Kidney (tissue), 14 donors: ENCODE data around the gene COL4A3. TPM values are rescaled to one million over a fixed set of nuclear protein-coding genes. Genes with fewer than 3 reads are reported as not detected.
A peak's percentile ranks its signal among the peaks of the same experiment; 100 is the strongest.

Experiments used
- DNase-seq, 5 donors: peaks; one replicate each; pipeline ENCODE4 v3.0.0-alpha.2; 2013 to 2020
- FAIRE-seq: peaks from 2 replicates; lab custom pipeline; 2012; peaks lifted over from hg19 to GRCh38; lab: Jason Lieb, UNC
- H3K27ac ChIP-seq, 2 donors: one replicate each; pipeline ENCODE4 v1.7.0; 2013; ENCODE audit warnings: low read depth in 2 of 2, low read length in 2 of 2, inconsistent platforms in 1 of 2
- H3K27me3 ChIP-seq: one replicate; pipeline ENCODE4 v1.7.1; 2013; ENCODE audit warnings: low read length, inconsistent platforms; ENCODE audit not compliant: control insufficient read depth, insufficient read depth
- H3K36me3 ChIP-seq, 3 donors: one replicate each; pipeline versions ENCODE4 v1.7.0 to v1.7.1; 2013; ENCODE audit warnings: low read length in 3 of 3, control low read depth in 1 of 3, inconsistent platforms in 1 of 3; ENCODE audit not compliant: insufficient read depth in 3 of 3, control insufficient read depth in 2 of 3
- H3K4me1 ChIP-seq, 3 donors: one replicate each; pipeline versions ENCODE4 v1.7.0 to v1.7.1; 2013; ENCODE audit warnings: low read length in 3 of 3, inconsistent platforms in 1 of 3, low read depth in 1 of 3; ENCODE audit not compliant: control insufficient read depth in 2 of 3, insufficient read depth in 2 of 3
- H3K4me3 ChIP-seq, 3 donors: one replicate each; pipeline versions ENCODE4 v1.7.0 to v1.8.1; 2013; ENCODE audit warnings: low read length in 3 of 3, control low read depth in 1 of 3, inconsistent platforms in 1 of 3
- H3K9ac ChIP-seq, 3 donors: one replicate each; pipeline versions ENCODE4 v1.7.0 to v1.7.1; 2013; ENCODE audit warnings: low read length in 3 of 3, control low read depth in 1 of 3, inconsistent platforms in 1 of 3
- H3K9me3 ChIP-seq, 3 donors: one replicate each; pipeline versions ENCODE4 v1.7.0 to v1.7.1; 2013; ENCODE audit warnings: low read length in 3 of 3, control low read depth in 1 of 3, inconsistent platforms in 1 of 3; ENCODE audit not compliant: control insufficient read depth in 2 of 3, insufficient read depth in 1 of 3
- intact Hi-C: fragments of 100-400 bp; cut with DNase I; formaldehyde crosslinking; loops from one replicate; pipeline ENCODE4 v1.11.1; 2022
- polyA plus RNA-seq: library from polyadenylated mRNA; stranded (reverse); fragments of 350-450 nt; fragmentation: Illumina TruSeq; extraction: RNeasy Lipid Tissue Mini Kit (QIAGEN cat#74804); gene quantifications from one replicate; pipeline ENCODE4 v1.2.3, GENCODE V29; 2014; ENCODE audit warnings: low read depth, low replicate concordance; ENCODE audit not compliant: insufficient read depth
- total RNA-seq: library from RNA; stranded (reverse); fragmentation: NEBNext Ultra II Directional; extraction: Animal tissue kit (Norgen Biotek cat#: 25700); gene quantifications from one replicate; pipeline ENCODE4 v1.2.1, GENCODE V29; 2021
- TF ChIP-seq, protein P1 (sequence below): IDR thresholded peaks from 3 replicates; pipeline ENCODE4 v1.5.1; 2012; ENCODE audit warnings: mild to moderate bottlenecking, moderate library complexity, borderline replicate concordance; ENCODE audit not compliant: insufficient read depth; ENCODE audit errors: extremely low read depth
- donor health status: control.
- donor health status: control.
- donor health status: control.
- donor health status: control.
- donor health status: control.
- donor health status: DM: yes; HTN: yes; CAD: no.
- donor health status: Normal renal cell carcinoma (clear cell type).

Gene COL4A3
- total and polyA plus RNA-seq, 2 donors from 2014 or later: 20.8 to 48.8 TPM

DNA sequence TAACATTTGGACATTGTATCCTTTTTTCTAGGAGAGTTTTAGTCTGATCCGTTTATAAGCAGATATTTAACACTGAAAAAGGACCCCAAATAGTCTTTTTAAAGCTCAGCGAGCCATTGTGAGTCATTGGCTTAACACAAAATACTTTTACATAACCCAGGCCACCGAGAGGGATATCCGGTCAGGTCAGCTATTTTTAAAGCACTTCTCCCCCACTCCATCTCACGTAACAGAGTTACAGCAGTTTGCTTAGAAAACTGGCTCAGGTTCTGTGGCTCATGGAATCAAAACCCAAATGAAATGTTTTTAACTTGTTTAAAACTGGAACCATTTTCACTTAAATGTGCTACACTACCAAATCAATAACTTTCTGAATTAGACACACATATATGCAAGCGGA, 23.9 kb downstream of the COL4A3 start:
- TF ChIP-seq, protein P1, sequence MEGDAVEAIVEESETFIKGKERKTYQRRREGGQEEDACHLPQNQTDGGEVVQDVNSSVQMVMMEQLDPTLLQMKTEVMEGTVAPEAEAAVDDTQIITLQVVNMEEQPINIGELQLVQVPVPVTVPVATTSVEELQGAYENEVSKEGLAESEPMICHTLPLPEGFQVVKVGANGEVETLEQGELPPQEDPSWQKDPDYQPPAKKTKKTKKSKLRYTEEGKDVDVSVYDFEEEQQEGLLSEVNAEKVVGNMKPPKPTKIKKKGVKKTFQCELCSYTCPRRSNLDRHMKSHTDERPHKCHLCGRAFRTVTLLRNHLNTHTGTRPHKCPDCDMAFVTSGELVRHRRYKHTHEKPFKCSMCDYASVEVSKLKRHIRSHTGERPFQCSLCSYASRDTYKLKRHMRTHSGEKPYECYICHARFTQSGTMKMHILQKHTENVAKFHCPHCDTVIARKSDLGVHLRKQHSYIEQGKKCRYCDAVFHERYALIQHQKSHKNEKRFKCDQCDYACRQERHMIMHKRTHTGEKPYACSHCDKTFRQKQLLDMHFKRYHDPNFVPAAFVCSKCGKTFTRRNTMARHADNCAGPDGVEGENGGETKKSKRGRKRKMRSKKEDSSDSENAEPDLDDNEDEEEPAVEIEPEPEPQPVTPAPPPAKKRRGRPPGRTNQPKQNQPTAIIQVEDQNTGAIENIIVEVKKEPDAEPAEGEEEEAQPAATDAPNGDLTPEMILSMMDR: no peak
- peaks cover 0 to 25% (median 24%) of the 10 kb centered on the region in 3 donors for H3K4me1 ChIP-seq
- no peaks in the 10 kb centered on the region for H3K27me3 ChIP-seq
- H3K9ac ChIP-seq: peak overlapping the region in 1 of 3 donors; percentile 44
- no peaks in the 10 kb centered on the region for H3K36me3 ChIP-seq
- no peak for FAIRE-seq
- H3K27ac ChIP-seq: peak overlapping the region; percentile 66 to 88
- H3K4me3 ChIP-seq: peak overlapping the region in 1 of 3 donors; percentile 11
- intact Hi-C loops: no loop called here
- DNase-seq: peak in 2 of 5 donors; percentile 29 to 54
- H3K9me3 ChIP-seq: no peaks in the 10 kb centered on the region

DNA sequence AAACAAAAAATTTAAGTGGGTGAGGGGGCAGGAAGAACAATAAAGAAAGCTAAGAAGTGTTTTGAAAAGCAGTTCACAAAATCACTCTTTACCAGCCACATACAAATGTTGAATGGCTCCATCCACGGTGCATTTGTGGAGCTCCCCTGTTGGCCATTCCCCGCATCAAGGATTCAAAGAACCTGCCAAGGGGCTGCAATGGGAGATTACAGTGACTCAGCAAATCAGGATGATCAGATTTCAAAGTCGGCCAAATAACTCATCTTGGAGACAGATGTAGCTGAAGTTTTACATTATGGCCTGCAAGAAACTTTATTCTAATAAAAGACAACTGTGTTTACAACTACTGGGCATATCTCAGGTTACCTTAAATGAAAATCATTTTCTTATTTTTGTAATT, 26.9 kb downstream of the COL4A3 start:
- intact Hi-C loops: no loop called here
- H3K4me3 ChIP-seq: no peak overlapping the region
- no peaks in the 10 kb centered on the region for H3K36me3 ChIP-seq
- H3K9ac ChIP-seq: no peak overlapping the region
- no peak overlapping the region for H3K27ac ChIP-seq
- H3K9me3 ChIP-seq: no peaks in the 10 kb centered on the region
- H3K4me1 ChIP-seq: peaks cover 0 to 15% (median 13%) of the 10 kb centered on the region in 3 donors
- no peak for DNase-seq
- no peaks in the 10 kb centered on the region for H3K27me3 ChIP-seq
- no peak for FAIRE-seq
- TF ChIP-seq, protein P1: no peak

DNA sequence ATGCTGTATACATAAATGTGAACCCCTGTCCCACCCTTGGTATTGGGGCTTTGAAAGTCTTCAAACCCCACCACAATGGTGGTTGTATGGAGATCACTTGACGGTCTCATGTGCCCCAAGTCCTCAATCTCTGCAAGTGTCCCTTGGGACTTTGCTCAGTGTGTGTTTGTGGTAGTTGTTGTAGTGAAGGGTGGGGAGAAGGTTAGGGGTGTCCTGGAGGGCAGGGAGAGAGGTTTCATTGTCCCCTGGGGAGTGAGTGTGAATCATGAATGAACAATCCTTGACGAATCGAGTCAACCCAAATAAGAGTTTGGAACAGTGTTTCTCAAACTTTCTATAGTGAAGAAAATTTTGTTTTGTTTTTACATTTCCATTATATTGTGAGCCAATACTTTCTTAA, 28.1 kb downstream of the COL4A3 start:
- intact Hi-C loops: no loop called here
- FAIRE-seq: peak; percentile 32
- no peaks in the 10 kb centered on the region for H3K9me3 ChIP-seq
- DNase-seq: no peak
- no peaks in the 10 kb centered on the region for H3K27me3 ChIP-seq
- H3K4me3 ChIP-seq: no peak overlapping the region
- H3K36me3 ChIP-seq: no peaks in the 10 kb centered on the region
- TF ChIP-seq, protein P1: no peak
- H3K27ac ChIP-seq: no peak overlapping the region
- no peak overlapping the region for H3K9ac ChIP-seq
- peaks cover 0 to 11% (median 10%) of the 10 kb centered on the region in 3 donors for H3K4me1 ChIP-seq

DNA sequence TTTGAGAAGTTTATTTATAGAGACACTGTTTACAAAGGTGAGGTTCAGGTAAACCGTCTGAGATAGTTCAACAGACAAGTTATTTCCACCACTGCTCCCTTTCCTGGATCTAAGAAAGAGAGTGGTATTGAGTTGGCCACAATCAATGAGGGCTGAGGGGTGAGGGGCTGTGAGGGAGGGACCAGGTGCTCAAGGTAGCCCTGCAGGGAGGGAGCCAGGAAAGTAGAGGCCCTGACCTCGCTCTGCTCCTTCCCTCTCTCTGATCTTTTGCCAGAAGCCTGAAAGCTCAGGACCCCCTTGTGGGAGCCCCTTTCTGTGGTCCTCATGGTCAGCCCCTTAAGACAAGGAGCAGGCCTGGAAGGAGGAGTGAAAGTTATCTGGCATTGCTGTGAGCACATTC, 29.8 kb downstream of the COL4A3 start:
- Histone ChIP-seq H3K4me1 (peaks cover 0 to 6% (median 3%) of the 10 kb centered on the region in 3 donors), H3K36me3 (no peaks in the 10 kb centered on the region), H3K4me3 (no peak overlapping the region), H3K9ac (no peak overlapping the region), H3K27ac (no peak overlapping the region), H3K9me3 (no peaks in the 10 kb centered on the region), H3K27me3 (no peaks in the 10 kb centered on the region)
- no peak for FAIRE-seq
- TF ChIP-seq, protein P1: no peak
- intact Hi-C loops: no loop called here
- no peak for DNase-seq
